HG02852 (cell line): ENCODE results near the gene SDF2L1.
A peak's percentile ranks its signal among the peaks of the same experiment; 100 is the strongest.
"Not testable (repeated sequence)": the region's sequence is repeated elsewhere in the genome, so short reads cannot be mapped to it uniquely, and the experiment has no call there.

Experiments
- ATAC-seq: cut with Tn5 transposase; IDR thresholded peaks from one replicate; pipeline ENCODE4 v1.9.1; 2021; ENCODE audit warnings: mild to moderate bottlenecking, moderate library complexity; ENCODE audit not compliant: unreplicated experiment

SDF2L1 gene, protein sequence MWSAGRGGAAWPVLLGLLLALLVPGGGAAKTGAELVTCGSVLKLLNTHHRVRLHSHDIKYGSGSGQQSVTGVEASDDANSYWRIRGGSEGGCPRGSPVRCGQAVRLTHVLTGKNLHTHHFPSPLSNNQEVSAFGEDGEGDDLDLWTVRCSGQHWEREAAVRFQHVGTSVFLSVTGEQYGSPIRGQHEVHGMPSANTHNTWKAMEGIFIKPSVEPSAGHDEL

DNA sequence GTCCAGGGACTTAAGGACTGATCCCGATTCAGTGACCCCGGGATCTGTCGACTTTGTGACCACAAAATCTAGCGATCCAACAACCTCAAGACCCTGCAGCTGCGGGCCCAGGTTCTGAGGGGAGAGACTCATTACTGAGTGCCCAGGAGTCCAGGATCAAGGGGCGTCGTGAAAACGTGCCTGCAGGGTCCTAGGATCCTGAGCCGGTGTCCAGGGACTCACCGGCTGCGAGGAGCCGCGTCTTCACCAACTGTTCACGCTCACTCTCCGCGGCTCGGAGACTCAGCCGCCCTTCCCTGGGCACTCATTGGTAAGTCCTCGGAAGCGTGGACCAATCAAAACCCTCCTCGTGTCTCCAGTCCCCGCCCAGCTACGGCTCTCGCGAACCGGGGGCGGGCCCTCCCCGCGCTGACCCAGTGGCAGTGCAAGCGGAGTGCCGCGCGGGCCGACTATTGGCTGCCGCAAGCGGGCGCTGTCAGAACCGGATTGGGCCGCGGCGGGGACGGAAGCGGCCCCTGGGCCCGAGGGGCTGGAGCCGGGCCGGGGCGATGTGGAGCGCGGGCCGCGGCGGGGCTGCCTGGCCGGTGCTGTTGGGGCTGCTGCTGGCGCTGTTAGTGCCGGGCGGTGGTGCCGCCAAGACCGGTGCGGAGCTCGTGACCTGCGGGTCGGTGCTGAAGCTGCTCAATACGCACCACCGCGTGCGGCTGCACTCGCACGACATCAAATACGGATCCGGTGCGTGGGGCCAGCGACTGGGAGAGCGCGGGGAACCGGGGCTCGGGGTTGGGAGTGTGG, at the start of gene SDF2L1:
Gene SDF2L1, plus strand, starts transcription at position 514 of the 795 bp plus-strand sequence. Its CDS starts 35 bp downstream, at position 549.
- peak; percentile 90 for ATAC-seq

DNA sequence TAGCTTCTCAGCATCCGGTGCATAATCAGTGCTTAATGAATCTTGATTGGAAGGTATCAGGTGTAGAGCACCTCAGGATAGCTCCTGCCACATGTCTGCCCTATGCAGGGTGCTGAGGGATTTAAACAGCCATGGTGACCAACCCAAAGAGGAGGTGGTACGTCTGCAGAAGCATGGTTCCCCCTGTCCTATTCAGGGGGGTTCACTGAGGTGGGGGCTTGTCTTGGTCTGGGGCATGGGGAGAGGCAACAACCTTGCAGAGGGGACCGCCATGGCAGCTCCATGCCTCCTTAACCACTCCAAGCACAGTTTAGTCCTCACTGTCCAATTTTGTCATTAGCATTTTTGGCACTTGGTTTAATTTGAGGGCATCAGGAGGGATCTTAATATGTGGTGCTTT, 49.7 kb upstream of the SDF2L1 start:
- no peak for ATAC-seq

- ATAC-seq: no peak
These were observed 48.5 kb upstream of the SDF2L1 start for GRCh38 chr22:21593406-21594232.

DNA sequence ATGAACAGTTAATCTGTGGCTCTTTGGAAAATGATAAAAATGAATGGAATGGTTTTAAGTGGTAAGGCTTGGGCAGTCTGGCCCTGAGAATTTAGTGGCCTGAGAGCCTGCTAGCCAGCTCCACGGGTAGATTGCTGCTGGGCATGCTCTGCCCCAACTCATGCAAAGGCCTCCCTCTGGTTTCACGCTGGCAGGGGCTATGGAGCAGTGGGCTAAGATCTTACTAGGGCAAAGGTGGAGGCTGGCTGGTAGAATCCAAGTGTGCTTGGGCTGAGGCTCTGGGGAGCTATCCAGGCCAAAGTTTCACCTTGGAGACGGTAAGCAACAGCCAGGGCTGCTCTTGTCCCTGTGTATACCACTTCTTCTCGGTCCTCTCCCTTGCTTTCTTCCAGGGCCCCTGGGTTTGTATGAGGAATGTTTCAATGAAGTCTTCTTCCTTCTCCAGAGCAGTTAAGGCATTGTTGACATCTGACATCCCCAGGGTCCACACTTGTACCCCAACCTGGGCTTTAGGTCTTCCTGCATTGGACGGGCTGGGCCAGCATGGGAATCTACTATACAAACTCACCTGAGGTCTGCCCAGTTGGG, 47.1 kb upstream of the SDF2L1 start:
- no peak for ATAC-seq

DNA sequence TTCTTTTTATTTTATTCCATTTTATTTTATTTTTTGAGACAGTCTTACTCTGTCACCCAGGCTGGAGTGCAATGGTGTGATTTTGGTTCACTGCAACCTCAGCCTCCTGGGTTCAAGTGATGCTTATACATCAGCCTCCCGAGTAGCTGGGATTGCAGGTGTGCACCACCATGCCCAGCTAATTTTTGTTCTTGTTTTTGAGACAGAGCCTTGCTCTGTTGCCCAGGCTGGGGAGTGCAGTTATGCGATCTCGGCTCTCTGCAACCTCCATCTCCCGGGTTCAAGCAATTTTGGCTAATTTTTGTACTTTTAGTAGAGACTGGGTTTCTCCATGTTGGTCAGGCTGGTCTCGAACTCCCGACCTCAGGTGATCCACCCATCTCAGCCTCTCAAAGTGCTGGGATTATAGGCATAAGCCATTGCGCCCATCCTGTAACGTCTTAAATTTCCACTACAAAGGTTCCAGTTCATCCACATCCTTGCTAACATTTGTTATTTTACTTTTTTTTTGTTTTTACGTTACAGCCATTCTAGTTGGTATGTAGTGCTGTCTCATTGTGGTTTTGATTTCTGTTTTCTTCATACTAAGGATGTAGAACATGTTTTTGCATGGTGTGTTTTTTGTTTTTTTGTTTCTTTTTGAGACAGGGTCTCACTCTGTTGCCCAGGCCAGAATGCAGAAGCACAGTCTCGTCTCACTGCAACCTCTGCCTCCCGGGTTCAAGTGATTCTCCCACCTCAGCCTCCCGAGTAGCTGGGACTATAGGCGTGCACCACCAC, 45.6 kb upstream of the SDF2L1 start:
- ATAC-seq: not testable (repeated sequence)

- no peak for ATAC-seq
These were observed 43.8 kb upstream of the SDF2L1 start for GRCh38 chr22:21598302-21598701.

DNA sequence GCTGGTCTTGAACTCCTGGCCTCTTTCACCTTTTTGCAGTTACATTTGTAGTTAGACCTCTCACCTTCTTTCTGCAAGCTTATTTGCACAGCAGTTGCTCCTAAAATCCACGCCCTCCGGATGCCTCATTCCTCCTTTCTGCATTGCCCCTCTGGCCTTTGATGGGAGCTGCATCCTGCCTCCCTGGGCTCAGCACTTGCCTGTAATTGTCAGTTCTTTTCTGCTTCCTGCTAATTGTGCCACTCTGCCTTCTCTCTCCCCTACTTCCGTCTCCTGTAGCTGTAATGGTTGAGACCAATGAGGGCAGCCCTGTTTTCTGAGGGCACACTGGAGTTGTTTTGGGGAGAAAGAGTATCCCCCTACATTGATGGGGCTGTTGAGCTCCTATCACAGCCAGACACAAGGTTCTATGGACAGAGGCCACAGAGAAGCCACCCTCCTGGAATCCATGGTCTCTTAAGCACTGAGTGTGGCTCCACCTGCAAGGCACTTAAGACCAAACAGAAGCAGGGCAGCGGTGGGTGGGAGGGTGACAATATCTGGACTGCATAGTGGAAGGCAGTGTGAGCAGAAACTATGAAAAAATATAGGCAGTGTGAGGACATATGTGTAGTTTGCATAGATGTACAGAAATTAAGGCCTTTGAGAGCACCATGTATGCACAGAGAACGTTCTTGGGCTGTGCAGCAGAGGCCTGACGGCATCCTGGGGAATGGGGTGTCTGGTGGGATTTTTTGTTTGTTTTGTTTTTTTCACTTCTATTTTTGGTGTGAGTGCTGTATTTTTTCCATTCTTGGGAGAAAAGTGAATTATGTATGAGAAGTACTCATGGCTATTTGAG, 42.8 kb upstream of the SDF2L1 start:
- no peak for ATAC-seq

- no peak for ATAC-seq
These were observed 39.5 kb upstream of the SDF2L1 start for GRCh38 chr22:21602579-21602978.

DNA sequence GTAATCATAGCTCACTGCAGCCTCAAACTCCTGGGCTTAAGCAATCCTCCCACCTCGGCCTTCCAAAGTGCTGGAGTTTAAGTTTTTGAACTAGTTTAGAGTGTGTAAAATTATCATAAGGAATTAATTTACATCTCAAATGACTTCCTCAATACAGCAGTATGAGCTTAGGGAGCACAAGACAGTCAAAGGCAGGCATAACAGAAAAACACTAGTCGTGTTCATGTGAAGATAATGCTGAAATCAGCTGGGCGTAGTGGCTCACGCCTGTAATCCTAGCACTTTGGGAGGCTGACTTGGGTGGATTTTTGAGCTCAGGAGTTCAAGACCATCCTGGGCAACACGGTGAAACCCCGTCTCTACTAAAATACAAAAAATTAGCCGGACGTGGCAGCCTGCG, 38.1 kb upstream of the SDF2L1 start:
- no peak for ATAC-seq

DNA sequence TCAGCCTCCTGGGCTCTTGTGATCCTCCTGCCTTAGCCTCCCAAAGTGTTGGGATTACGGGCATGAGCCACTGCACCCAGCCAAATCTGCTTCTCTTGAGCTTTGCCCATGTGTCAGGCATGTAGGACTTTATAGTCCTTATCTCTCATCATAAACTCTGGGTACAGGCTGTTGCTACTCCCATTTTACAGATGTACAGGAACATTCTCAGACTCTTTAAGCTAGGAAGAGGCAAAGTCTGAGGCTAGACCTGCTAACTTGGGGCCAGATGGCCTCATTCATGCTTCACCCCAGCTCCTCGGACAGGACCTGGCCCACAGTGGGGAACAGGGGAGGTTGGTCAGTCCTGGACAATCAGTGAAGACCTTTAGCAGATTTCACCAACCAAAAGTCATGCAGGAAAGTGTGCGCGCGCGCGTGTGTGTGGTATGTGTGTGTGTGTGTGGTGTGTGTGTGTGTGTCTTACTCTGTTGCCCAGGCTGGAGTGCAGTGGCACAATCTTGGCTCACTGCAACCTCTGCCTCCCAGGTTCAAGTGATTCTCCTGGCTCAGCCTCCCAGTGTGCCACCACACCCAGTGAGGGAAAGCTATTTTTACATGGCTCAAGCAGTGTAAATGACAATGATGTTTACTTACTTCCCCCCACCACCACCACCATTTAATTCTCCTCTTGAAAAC, 36.1 kb upstream of the SDF2L1 start:
- ATAC-seq: no peak

DNA sequence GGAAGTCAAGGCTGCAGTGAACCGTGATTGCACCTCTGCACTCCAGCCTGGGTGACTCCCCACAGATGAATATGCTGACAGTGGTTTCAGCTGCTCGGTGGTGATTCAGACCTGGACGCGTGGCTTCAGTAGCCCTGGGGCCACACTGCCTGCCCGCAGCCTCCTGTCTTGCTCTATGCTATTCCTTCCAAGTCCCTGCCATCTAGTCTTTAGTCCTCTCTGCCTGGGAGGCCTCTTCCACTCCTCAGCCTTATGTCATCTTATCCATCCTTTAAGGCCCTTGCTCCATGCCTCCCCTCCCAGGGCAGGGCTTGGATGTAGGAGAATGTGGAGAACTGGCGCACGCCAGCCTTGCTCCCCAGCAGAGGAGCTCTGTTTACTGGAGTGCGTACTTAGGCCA, 35.3 kb upstream of the SDF2L1 start:
- no peak for ATAC-seq

DNA sequence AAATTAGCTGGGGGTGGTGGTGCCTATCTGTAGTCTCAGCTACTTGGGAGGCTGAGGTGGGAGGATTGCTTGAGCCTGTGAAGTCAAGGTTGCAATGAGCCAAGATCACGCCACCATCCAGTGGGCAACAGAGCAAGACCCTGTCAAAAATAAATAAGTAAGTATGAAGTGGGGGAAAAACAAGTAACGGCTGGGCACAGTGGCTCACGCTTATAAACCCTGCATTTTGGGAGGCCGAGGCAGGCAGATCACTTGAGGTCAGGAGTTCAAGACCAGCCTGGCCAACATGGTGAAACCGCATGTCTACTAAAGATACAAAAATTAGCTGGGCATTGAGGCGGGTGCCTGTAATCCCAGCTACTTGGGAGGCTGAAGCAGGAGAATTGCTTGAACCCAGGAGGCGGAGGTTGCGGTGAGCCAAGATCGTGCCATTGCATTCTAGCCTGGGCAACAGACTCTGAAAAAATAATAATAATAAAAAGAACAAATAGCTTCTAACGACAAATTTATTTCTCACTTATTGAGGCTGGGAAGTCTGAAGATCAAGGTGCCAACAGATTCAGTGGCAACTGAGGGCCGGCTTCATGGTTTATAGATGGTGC, 32.4 kb upstream of the SDF2L1 start:
- not testable (repeated sequence) for ATAC-seq

DNA sequence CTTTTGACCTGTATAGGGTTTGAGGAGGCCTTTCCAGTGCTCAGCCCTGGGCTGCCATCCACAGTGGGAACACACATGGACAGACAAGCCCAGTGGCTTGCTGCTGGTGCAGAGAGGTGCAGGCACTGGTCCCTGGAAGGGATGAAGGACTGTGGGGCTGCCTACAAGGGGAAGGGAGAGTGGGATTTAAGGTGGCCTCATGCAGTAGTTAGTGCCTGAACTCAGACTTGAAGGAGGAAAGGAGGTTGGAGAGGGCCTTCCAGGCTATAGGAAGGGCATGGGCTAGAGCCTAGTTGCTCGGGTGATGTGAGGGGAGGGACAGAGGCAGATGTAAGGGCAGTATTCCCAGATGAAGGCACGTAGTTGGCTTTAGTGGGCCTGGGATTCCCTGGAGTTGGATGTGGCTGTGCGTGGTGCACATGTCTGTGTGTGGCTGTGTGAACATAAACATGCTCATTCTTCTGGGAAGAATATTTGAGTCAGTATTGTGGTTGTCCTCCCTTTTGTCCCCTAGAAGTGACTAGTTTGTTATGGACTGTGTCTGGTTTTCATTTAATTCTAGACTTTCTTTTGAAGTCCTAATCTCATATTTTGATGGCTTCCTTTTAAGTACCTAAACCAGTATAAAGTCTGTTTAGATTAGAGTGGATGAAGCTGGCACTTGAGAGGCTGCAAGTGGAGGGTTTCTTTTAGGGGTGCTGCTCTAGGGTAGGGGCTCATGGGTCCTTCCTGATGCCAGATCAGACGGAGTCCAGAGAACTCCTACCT, 30.7 kb upstream of the SDF2L1 start:
- no peak for ATAC-seq

- no peak for ATAC-seq
These were observed 29.2 kb upstream of the SDF2L1 start for GRCh38 chr22:21612858-21613257.

GRCh38 chr22:21613553-21614233, 28.4 kb upstream of the SDF2L1 start:
- no peak for ATAC-seq

- no peak for ATAC-seq
These were observed 26.4 kb upstream of the SDF2L1 start for GRCh38 chr22:21615731-21616130.

GRCh38 chr22:21617337-21617736, 24.8 kb upstream of the SDF2L1 start:
- ATAC-seq: not testable (repeated sequence)
